ENCODE measurements around the gene OSBPL3.

OSBPL3 gene

GRCh38 chr7:24840563-24840962 lies 139.4 kb downstream of the OSBPL3 start:
- ChIA-PET CTCF (interaction anchor here (0.6 kb wide), 1 partner anchor 20 kb away, joined by 3 read pairs; no protein-coding TSS in a partner anchor), POLR2A (no interaction called here)
- Histone ChIP-seq H3K9me3 (ENCODE audit: control insufficient read depth, insufficient read depth, low read depth, low read length) (no peaks in the 10 kb centered on the region), H3K27ac (ENCODE audit: extremely low read depth, low read depth, low read length) (no peak overlapping the region), H3K4me3 (ENCODE audit: low read depth, low read length) (no peak overlapping the region), H3K36me3 (ENCODE audit: control insufficient read depth in 2 of 2, insufficient read depth in 1 of 2, low read length in 2 of 2) (peaks cover 3 to 11% of the 10 kb centered on the region in 2 experiments), H3K4me1 (ENCODE audit: control insufficient read depth, insufficient read depth, low read length) (no peaks in the 10 kb centered on the region)
- TF ChIP-seq ZNF202 (tag by site-specific recombination; IDR thresholded peaks at IDR 0.05; ENCODE audit: borderline replicate concordance) (no peak), ZNF596 (tag by site-specific recombination; IDR thresholded peaks at IDR 0.05) (no peak), HOXA7 (CRISPR knock-in tag; IDR thresholded peaks at IDR 0.05; ENCODE audit: borderline replicate concordance) (no peak), PRDM10 (tag by site-specific recombination; IDR thresholded peaks at IDR 0.05) (no peak), ZNF324 (tag by site-specific recombination; IDR thresholded peaks at IDR 0.05) (no peak), HOXD13 (CRISPR knock-in tag; IDR thresholded peaks at IDR 0.05; ENCODE audit: borderline replicate concordance) (no peak), KLF9 (tag by site-specific recombination; IDR thresholded peaks at IDR 0.05; ENCODE audit: low read depth) (no peak), KLF7 (tag by site-specific recombination; IDR thresholded peaks at IDR 0.05; ENCODE audit: borderline replicate concordance) (no peak), ZNF132 (tag by site-specific recombination; IDR thresholded peaks at IDR 0.05; ENCODE audit: borderline replicate concordance) (no peak)

- TF ChIP-seq TRIM28 (IDR thresholded peaks at IDR 0.05; ENCODE audit: borderline replicate concordance, low read length), result no peak
- no peak for TF ChIP-seq ZNF449 (tag by site-specific recombination; IDR thresholded peaks at IDR 0.05)
- TF ChIP-seq CTCF (tag by site-specific recombination; IDR thresholded peaks at IDR 0.05), result no peak
- TF ChIP-seq ZNF654 (tag by site-specific recombination; IDR thresholded peaks at IDR 0.05; ENCODE audit: low read depth), result no peak
- TF ChIP-seq AEBP2 (tag by site-specific recombination; IDR thresholded peaks at IDR 0.05; ENCODE audit: borderline replicate concordance), result no peak
- H3K4me1 ChIP-seq (ENCODE audit: control insufficient read depth, insufficient read depth, low read length), result no peaks in the 10 kb centered on the region
- peaks cover 7 to 11% of the 10 kb centered on the region in 2 experiments for H3K36me3 ChIP-seq (ENCODE audit: control insufficient read depth in 2 of 2, insufficient read depth in 1 of 2, low read length in 2 of 2)
- POLR2A ChIA-PET, result no interaction called here
- CTCF ChIA-PET, result no interaction called here
- no peak overlapping the region for H3K27ac ChIP-seq (ENCODE audit: extremely low read depth, low read depth, low read length)
- no peaks in the 10 kb centered on the region for H3K9me3 ChIP-seq (ENCODE audit: control insufficient read depth, insufficient read depth, low read depth, low read length)
- H3K4me3 ChIP-seq (ENCODE audit: low read depth, low read length), result no peak overlapping the region
These were observed 143.9 kb downstream of the OSBPL3 start for GRCh38 chr7:24836084-24836483.

Measured in HEK293 (cell line).